Gastrocnemius medialis (tissue), 4 donors: ENCODE data around the gene LDLRAD4. TPM values are rescaled to one million over a fixed set of nuclear protein-coding genes. Genes with fewer than 3 reads are reported as not detected.

ENCODE experiments used
- ATAC-seq, 2 donors: fragments of 150-250 bp; one replicate each; pipeline ENCODE4 v1.9.1; 2016
- DNase-seq, 2 donors: peaks; one replicate each; pipeline ENCODE4 v3.0.0-alpha.2; 2019
- H3K27ac ChIP-seq, 4 donors: fragments of 200-600 bp; sonication (generic); 1 replicate in 1 of 4; 2 replicates in 3 of 4; pipeline ENCODE4 v1.5.1; 2016 to 2018; ENCODE audit warnings: mild to moderate bottlenecking in 2 of 4, moderate library complexity in 1 of 4
- H3K27me3 ChIP-seq, 3 donors: fragments of 200-600 bp; sonication (generic) in 2 of 3; 1 replicate in 1 of 3; 2 replicates in 2 of 3; pipeline versions ENCODE4 v1.5.1 to v1.6.0; 2016 to 2019; ENCODE audit warnings: mild to moderate bottlenecking in 1 of 3, moderate library complexity in 1 of 3
- H3K36me3 ChIP-seq, 2 donors: fragments of 200-600 bp; sonication (generic) in 1 of 2; one replicate each; pipeline ENCODE4 v1.5.1; 2017 to 2018
- H3K4me1 ChIP-seq, 2 donors: fragments of 200-600 bp; sonication (generic) in 1 of 2; one replicate each; pipeline ENCODE4 v1.5.1; 2016 to 2017; ENCODE audit warnings: mild to moderate bottlenecking in 2 of 2
- H3K4me3 ChIP-seq, 4 donors: fragments of 200-600 bp; sonication (generic) in 3 of 4; 1 replicate in 1 of 4; 2 replicates in 3 of 4; pipeline ENCODE4 v1.5.1; 2016 to 2019; ENCODE audit warnings: mild to moderate bottlenecking in 2 of 4
- H3K9me3 ChIP-seq, 3 donors: fragments of 200-600 bp; sonication (generic) in 2 of 3; 1 replicate in 1 of 3; 2 replicates in 2 of 3; pipeline ENCODE4 v1.5.1; 2016 to 2019
- POLR2A ChIP-seq, 2 donors: fragments of 450-650 bp; IDR thresholded peaks; one replicate each; pipeline ENCODE4 v1.6.1; 2017; ENCODE audit warnings: antibody characterized with exemption in 2 of 2, mild to moderate bottlenecking in 2 of 2, moderate library complexity in 2 of 2
- in situ Hi-C, 4 donors: fragments of 200-750 bp; cut with MboI; loops; one replicate each; pipeline versions ENCODE4 v1.15.0 to v1.8.0; 2017; ENCODE audit warnings: low sequenced_read_pairs in 4 of 4
- intact Hi-C: fragments of 100-400 bp; cut with DNase I; formaldehyde crosslinking; loops from one replicate; pipeline ENCODE4 v1.15.1; 2023; ENCODE audit warnings: low total_unique reads
- total RNA-seq, 4 donors: library from RNA; depleted of rRNA; stranded (reverse); fragments of >200 nt; gene quantifications; one replicate each; pipeline versions ENCODE4 v1.1.0 to v1.2.3, GENCODE V29; 2016
- TF ChIP-seq, protein P1 (sequence below), 5 experiments: fragments of 450-650 bp in 3 of 5; fragments of 200-600 bp in 2 of 5; sonication (generic) in 2 of 5; IDR thresholded peaks in 4 of 5; conservative IDR thresholded peaks in 1 of 5; 1 replicate in 4 of 5; 2 replicates in 1 of 5; pipeline ENCODE4 v1.5.1; 2016 to 2019; ENCODE audit warnings: antibody characterized with exemption in 5 of 5, mild to moderate bottlenecking in 3 of 5, moderate library complexity in 3 of 5

LDLRAD4 gene
- total RNA-seq, 4 donors from 2014 or later, result 3.9 to 11.1 (median 6.5) TPM

DNA sequence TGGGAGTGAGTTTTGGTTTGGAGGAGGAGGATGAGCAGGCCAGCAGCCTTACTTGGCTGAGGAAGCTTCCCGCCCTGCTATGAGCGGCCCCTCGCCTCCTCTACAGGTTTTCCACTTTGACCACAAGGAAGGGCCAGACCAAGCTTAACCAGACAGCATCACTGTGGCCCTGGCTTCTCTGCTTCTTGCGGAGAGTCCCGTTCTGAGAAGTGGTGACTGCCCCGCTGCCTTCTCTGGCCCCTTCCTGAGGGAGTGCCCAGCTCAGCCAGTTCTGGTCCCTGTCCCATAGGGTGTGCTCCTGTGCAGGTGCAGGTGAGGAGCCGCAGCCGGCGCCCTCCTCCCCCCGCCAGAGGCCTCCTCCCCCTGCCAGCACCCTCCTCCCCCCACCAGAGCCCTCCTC is 406.8 kb downstream of the LDLRAD4 start:
- Histone ChIP-seq H3K4me3 (no peak overlapping the region), H3K4me1 (peaks cover 4% of the 10 kb centered on the region in 2 donors), H3K27me3 (no peaks in the 10 kb centered on the region), H3K9me3 (no peaks in the 10 kb centered on the region), H3K27ac (no peak overlapping the region), H3K36me3 (peaks cover 0 to 4% of the 10 kb centered on the region in 2 donors)
- ATAC-seq (no peak), DNase-seq (no peak)
- TF ChIP-seq, protein P1, sequence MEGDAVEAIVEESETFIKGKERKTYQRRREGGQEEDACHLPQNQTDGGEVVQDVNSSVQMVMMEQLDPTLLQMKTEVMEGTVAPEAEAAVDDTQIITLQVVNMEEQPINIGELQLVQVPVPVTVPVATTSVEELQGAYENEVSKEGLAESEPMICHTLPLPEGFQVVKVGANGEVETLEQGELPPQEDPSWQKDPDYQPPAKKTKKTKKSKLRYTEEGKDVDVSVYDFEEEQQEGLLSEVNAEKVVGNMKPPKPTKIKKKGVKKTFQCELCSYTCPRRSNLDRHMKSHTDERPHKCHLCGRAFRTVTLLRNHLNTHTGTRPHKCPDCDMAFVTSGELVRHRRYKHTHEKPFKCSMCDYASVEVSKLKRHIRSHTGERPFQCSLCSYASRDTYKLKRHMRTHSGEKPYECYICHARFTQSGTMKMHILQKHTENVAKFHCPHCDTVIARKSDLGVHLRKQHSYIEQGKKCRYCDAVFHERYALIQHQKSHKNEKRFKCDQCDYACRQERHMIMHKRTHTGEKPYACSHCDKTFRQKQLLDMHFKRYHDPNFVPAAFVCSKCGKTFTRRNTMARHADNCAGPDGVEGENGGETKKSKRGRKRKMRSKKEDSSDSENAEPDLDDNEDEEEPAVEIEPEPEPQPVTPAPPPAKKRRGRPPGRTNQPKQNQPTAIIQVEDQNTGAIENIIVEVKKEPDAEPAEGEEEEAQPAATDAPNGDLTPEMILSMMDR (IDR thresholded peaks at IDR 0.05 in 4 of 5, conservative IDR thresholded peaks at IDR 0.05 in 1 of 5), result no peak
- TF ChIP-seq POLR2A (IDR thresholded peaks at IDR 0.05), result no peak
- in situ Hi-C loops, result loop anchor here in 2 of 4 donors (25.0 kb wide), 2 partner anchors 112 to 413 kb away; partner anchors contain the start of genes FAM210A (in 1 of the 2), LDLRAD4 (in 1 of the 2) and RNMT (in 1 of the 2)
- intact Hi-C loops, result no loop called here

DNA sequence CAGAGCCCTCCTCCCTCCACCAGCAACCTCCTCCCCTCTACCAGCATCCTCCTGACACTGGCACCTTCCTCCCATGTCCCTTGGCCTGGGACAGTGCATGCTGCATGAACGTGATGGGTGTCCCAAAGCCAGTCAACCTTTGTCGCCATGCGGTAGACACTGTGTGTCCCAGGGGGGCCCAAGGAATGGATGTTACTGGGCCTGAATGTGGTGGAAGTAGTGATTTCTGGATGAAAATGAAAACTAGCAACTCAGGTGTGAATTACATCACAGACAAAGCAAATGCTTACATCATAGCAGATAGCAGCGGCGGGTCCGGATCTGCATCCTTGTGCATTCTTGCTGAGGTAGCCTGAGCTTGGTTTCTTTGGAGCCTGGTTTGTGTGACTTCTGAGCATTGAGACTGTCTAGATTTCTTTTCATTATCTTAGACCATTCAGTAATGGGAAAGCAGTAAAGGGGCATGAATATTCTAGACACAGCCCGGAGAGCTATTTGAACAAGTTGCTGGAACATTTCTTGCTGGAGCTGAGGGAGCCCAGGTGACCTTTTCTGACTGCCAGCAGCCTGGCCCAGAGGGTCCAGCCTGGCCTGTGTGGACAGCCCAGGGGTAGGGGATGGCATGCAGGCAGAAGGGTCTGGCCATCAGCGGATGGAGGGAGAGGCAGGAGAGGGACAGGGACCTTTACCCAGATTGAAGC is 407.4 kb downstream of the LDLRAD4 start:
- in situ Hi-C loops, result loop anchor here in 2 of 4 donors (25.0 kb wide), 2 partner anchors 111 to 414 kb away; partner anchors contain the start of genes FAM210A (in 1 of the 2), LDLRAD4 (in 1 of the 2) and RNMT (in 1 of the 2)
- H3K36me3 ChIP-seq, result peaks cover 0 to 4% of the 10 kb centered on the region in 2 donors
- H3K4me1 ChIP-seq, result peaks cover 4% of the 10 kb centered on the region in 2 donors
- intact Hi-C loops, result no loop called here
- no peak overlapping the region for H3K4me3 ChIP-seq
- ATAC-seq (no peak), DNase-seq (no peak)
- H3K27me3 ChIP-seq, result no peaks in the 10 kb centered on the region
- no peaks in the 10 kb centered on the region for H3K9me3 ChIP-seq
- no peak overlapping the region for H3K27ac ChIP-seq
- no peak for TF ChIP-seq POLR2A (IDR thresholded peaks at IDR 0.05)
- TF ChIP-seq, protein P1 (IDR thresholded peaks at IDR 0.05 in 4 of 5, conservative IDR thresholded peaks at IDR 0.05 in 1 of 5), result no peak

DNA sequence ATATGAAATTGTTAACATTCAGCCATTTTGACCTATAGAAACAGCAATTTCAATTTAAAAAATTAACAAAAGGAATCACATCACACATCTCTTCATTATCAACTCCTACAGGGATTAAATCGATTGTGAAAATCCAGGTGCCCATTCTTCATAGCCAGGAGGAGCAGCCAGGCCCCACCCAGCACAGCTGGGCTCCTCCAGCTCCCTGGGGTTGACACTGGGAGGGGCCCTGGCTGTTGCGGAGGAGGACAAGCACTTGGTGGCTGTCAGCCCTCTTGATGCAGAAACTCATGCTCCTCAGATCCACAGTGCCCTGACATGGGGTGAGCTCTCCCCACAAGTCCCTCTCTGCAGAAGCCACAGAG is 408.0 kb downstream of the LDLRAD4 start:
- in situ Hi-C loops, result loop anchor here in 2 of 4 donors (25.0 kb wide), 2 partner anchors 111 to 414 kb away; partner anchors contain the start of genes FAM210A (in 1 of the 2), LDLRAD4 (in 1 of the 2) and RNMT (in 1 of the 2)
- intact Hi-C loops, result no loop called here

DNA sequence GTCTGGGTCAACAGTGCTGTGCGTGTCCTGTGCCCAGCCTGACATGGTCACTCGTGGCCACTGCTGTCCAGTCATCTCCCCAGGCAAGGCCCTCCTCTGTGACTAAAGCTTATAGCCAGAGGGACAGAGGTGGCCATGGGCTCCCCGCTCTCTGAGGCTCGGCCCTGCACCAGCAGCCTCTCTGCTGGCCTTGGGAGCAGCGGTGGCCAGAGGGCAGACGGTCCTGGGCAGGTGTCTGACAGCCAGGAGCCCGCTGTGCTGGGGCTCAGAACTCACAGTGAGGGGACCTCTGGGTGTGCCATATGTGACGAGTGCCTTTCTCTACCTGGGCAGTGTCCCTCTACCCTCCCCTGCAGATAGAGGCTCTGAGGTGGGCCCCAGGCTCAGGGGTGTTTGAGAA is 409.1 kb downstream of the LDLRAD4 start:
- intact Hi-C loops, result no loop called here
- H3K9me3 ChIP-seq, result no peaks in the 10 kb centered on the region
- in situ Hi-C loops, result loop anchor here in 2 of 4 donors (25.0 kb wide), 2 partner anchors 110 to 415 kb away; partner anchors contain the start of genes FAM210A (in 1 of the 2), LDLRAD4 (in 1 of the 2) and RNMT (in 1 of the 2)
- peaks cover 4% of the 10 kb centered on the region in 2 donors for H3K4me1 ChIP-seq
- H3K36me3 ChIP-seq, result no peaks in the 10 kb centered on the region
- no peak overlapping the region for H3K4me3 ChIP-seq
- DNase-seq, result no peak
- no peak overlapping the region for H3K27ac ChIP-seq
- no peak for TF ChIP-seq POLR2A (IDR thresholded peaks at IDR 0.05)
- TF ChIP-seq, protein P1 (IDR thresholded peaks at IDR 0.05 in 4 of 5, conservative IDR thresholded peaks at IDR 0.05 in 1 of 5), result no peak
- H3K27me3 ChIP-seq, result no peaks in the 10 kb centered on the region
- ATAC-seq, result no peak

More for the DNA sequence above, 408.0 kb downstream of the LDLRAD4 start:
- no peak overlapping the region for H3K4me3 ChIP-seq
- no peak for DNase-seq
- no peaks in the 10 kb centered on the region for H3K36me3 ChIP-seq
- no peak overlapping the region for H3K27ac ChIP-seq
- no peaks in the 10 kb centered on the region for H3K27me3 ChIP-seq
- no peak for ATAC-seq
- TF ChIP-seq, protein P1 (IDR thresholded peaks at IDR 0.05 in 4 of 5, conservative IDR thresholded peaks at IDR 0.05 in 1 of 5), result no peak
- TF ChIP-seq POLR2A (IDR thresholded peaks at IDR 0.05), result no peak
- H3K4me1 ChIP-seq, result peaks cover 4% of the 10 kb centered on the region in 2 donors
- H3K9me3 ChIP-seq, result no peaks in the 10 kb centered on the region
